ENCODE data around the gene CYTIP.

The CYTIP gene

GRCh38 chr2:157486596-157487270 is 42.8 kb upstream of the CYTIP start:
- no peak for DNase-seq (ENCODE audit: low read depth)
- TF ChIP-seq, protein P1, sequence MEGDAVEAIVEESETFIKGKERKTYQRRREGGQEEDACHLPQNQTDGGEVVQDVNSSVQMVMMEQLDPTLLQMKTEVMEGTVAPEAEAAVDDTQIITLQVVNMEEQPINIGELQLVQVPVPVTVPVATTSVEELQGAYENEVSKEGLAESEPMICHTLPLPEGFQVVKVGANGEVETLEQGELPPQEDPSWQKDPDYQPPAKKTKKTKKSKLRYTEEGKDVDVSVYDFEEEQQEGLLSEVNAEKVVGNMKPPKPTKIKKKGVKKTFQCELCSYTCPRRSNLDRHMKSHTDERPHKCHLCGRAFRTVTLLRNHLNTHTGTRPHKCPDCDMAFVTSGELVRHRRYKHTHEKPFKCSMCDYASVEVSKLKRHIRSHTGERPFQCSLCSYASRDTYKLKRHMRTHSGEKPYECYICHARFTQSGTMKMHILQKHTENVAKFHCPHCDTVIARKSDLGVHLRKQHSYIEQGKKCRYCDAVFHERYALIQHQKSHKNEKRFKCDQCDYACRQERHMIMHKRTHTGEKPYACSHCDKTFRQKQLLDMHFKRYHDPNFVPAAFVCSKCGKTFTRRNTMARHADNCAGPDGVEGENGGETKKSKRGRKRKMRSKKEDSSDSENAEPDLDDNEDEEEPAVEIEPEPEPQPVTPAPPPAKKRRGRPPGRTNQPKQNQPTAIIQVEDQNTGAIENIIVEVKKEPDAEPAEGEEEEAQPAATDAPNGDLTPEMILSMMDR (IDR thresholded peaks at IDR 0.05; ENCODE audit: low read length, missing control alignments) = no peak
- H3K4me3 ChIP-seq (replicated peaks; ENCODE audit: low read depth, low read length) = no peak overlapping the region

- TF ChIP-seq, protein P1 (IDR thresholded peaks at IDR 0.05; ENCODE audit: low read length, missing control alignments) = no peak
- peak; percentile 69 for DNase-seq (ENCODE audit: low read depth)
- no peak overlapping the region for H3K4me3 ChIP-seq (replicated peaks; ENCODE audit: low read depth, low read length)
Measured at GRCh38 chr2:157480182-157480961, 36.5 kb upstream of the CYTIP start.

GRCh38 chr2:157479081-157480027 is 35.5 kb upstream of the CYTIP start:
- TF ChIP-seq, protein P1 (IDR thresholded peaks at IDR 0.05; ENCODE audit: low read length, missing control alignments) = no peak
- DNase-seq (ENCODE audit: low read depth) = no peak
- H3K4me3 ChIP-seq (replicated peaks; ENCODE audit: low read depth, low read length) = no peak overlapping the region

DNA sequence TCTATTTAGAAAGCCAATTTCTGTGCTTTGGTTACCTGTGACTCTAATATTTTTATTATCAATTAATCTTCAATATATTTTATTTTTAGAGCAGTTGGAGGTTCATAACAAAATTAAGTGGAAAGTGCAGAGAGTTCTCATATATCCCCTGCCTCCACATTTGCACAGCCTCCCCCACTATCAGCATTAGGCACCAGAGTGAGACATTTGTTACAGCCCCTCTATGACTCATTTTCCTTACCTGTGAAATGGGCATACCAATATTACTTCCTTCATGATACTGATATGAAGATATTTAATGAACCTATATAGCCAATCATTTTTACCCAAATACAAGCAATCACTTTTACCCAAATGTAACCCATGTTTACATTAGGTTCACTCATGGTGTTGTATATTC is 34.0 kb upstream of the CYTIP start:
- no peak overlapping the region for H3K4me3 ChIP-seq (replicated peaks; ENCODE audit: low read depth, low read length)
- TF ChIP-seq, protein P1 (IDR thresholded peaks at IDR 0.05; ENCODE audit: low read length, missing control alignments) = no peak
- DNase-seq (ENCODE audit: low read depth) = no peak

GRCh38 chr2:157476953-157477709 is 33.2 kb upstream of the CYTIP start:
- TF ChIP-seq, protein P1 (IDR thresholded peaks at IDR 0.05; ENCODE audit: low read length, missing control alignments) = no peak
- H3K4me3 ChIP-seq (replicated peaks; ENCODE audit: low read depth, low read length) = no peak overlapping the region
- DNase-seq (ENCODE audit: low read depth) = peak; percentile 37

DNA sequence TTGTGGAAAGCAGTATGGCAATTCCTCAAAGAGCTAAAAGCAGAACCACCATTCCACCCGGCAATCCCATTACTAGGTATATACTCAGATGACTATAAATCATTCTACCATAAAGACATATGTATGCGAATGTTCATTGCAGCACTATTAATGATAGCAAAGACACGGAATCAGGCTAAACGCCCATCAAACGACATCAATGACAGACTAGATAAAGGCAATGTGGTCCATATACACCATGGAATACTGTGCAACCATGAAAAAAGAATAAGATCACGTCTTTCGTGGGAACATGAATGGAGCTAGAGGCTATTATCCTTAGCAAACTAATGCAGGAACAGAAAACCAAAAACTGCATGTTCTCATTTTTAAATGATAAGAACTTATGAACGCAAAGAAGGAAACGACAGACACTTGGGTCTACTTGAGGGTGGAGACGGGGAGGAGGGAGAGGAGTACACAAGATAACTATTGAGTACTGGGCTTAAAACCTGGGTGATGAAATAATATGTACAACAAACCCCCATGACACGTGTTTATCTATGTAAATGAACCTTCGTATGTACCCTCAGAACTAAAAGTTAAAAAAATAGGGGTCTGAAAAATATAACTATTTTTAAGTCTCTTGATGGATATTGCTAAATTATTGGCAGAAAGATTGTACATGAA is 32.0 kb upstream of the CYTIP start:
- TF ChIP-seq, protein P1 (IDR thresholded peaks at IDR 0.05; ENCODE audit: low read length, missing control alignments) = no peak
- H3K4me3 ChIP-seq (replicated peaks; ENCODE audit: low read depth, low read length) = no peak overlapping the region
- no peak for DNase-seq (ENCODE audit: low read depth)
